Prostate gland (tissue), 2 donors: ENCODE results near the gene SLC35G3.

Experiments used
- CTCF ChIP-seq, 4 experiments: fragments of 200-600 bp in 2 of 4; fragments of 450-650 bp in 2 of 4; sonication (generic) in 2 of 4; IDR thresholded peaks; 1 replicate in 3 of 4; 2 replicates in 1 of 4; pipeline ENCODE4 v1.5.1; 2016 to 2019; ENCODE audit warnings: antibody characterized with exemption in 4 of 4, mild to moderate bottlenecking in 2 of 4, moderate library complexity in 2 of 4
- POLR2A ChIP-seq: fragments of 450-650 bp; IDR thresholded peaks from one replicate; pipeline ENCODE4 v1.6.1; 2016; ENCODE audit warnings: antibody characterized with exemption, mild to moderate bottlenecking

GRCh38 chr17:35167666-35168065 lies 26.5 kb downstream of the SLC35G3 start:
- TF ChIP-seq CTCF (IDR thresholded peaks at IDR 0.05) = no peak
- no peak for TF ChIP-seq POLR2A
